GM18861 (cell line): ENCODE results near the gene CEP85.
"Not testable (repeated sequence)": the region's sequence is repeated elsewhere in the genome, so short reads cannot be mapped to it uniquely, and the experiment has no call there.

ENCODE experiments used
- ATAC-seq: cut with Tn5 transposase; IDR thresholded peaks from one replicate; pipeline ENCODE4 v1.9.1; 2021; ENCODE audit not compliant: unreplicated experiment

Gene CEP85

GRCh38 chr1:26288311-26288941 is 54.4 kb downstream of the CEP85 start:
- no peak for ATAC-seq

- peak; percentile 32 for ATAC-seq
Measured at GRCh38 chr1:26289158-26290059, 55.4 kb downstream of the CEP85 start.

GRCh38 chr1:26290122-26290881 is 56.3 kb downstream of the CEP85 start:
- no peak for ATAC-seq

- ATAC-seq = no peak
Measured at GRCh38 chr1:26290882-26291261, 56.9 kb downstream of the CEP85 start.

GRCh38 chr1:26291433-26291832 is 57.4 kb downstream of the CEP85 start:
- ATAC-seq = no peak

- no peak for ATAC-seq
Measured at GRCh38 chr1:26291939-26292338, 57.9 kb downstream of the CEP85 start.

- ATAC-seq = not testable (repeated sequence)
Measured at GRCh38 chr1:26292735-26293134, 58.7 kb downstream of the CEP85 start.

- no peak for ATAC-seq
Measured at GRCh38 chr1:26293911-26294463, 60.0 kb downstream of the CEP85 start.

- no peak for ATAC-seq
Measured at GRCh38 chr1:26295194-26296138, 61.5 kb downstream of the CEP85 start.

GRCh38 chr1:26296340-26297056 is 62.5 kb downstream of the CEP85 start:
- no peak for ATAC-seq

GRCh38 chr1:26297057-26297790 is 63.2 kb downstream of the CEP85 start:
- ATAC-seq = no peak

GRCh38 chr1:26297791-26298124 is 63.8 kb downstream of the CEP85 start:
- no peak for ATAC-seq

GRCh38 chr1:26300578-26301275 is 66.7 kb downstream of the CEP85 start:
- ATAC-seq = no peak

- ATAC-seq = no peak
Measured at GRCh38 chr1:26302733-26303405, 68.9 kb downstream of the CEP85 start.

- no peak for ATAC-seq
Measured at GRCh38 chr1:26305667-26306289, 71.8 kb downstream of the CEP85 start.

GRCh38 chr1:26306290-26307229 is 72.6 kb downstream of the CEP85 start, which contains the start of gene UBXN11:
UBXN11 (minus strand) TSS chr1:26306636; CDS start chr1:26302883, 3,753 bp downstream.
- peak; percentile 98 for ATAC-seq
